GM18526 (cell line): ENCODE data around the gene EDAR.

Source experiments
- POLR2A ChIP-seq: IDR thresholded peaks from 3 replicates; pipeline ENCODE4 v1.6.1; 2011; ENCODE audit not compliant: insufficient read length; ENCODE audit errors: extremely low read depth

The EDAR gene

DNA sequence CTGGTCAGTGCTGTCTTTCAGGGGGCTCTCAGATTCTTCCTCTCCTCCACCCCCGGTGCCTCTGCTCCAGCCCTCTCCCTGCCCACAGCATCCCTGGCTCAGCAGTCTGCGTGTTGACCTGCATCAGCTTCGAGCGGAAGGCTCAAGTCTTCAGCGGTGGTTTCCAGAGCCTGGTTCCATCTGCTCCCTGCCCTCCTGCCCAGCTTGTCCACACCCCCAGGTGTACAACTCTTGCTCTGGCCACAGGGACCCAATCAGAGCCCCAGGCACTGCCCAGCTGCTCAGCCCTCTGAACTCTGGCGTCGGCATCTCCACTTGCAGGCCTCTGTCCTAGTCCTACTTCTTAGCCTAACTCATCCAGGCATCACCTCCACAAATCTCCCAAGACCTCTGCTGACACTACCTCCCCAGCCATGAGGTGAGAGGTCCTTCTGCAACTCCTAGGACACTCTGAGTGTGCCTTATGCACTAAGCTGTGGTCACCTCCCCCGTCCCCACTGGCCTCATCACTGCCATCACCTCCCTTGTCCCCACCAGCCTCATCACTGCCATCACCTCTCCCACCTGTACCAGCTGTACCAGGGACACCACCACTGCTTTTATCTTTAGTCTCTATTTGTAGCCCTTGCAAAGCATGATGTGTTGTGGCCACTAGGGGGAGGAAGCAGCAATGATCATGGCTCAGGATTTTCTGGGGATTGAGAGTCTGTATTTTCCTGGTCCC is 60.9 kb downstream of the EDAR start:
- TF ChIP-seq POLR2A: no peak

DNA sequence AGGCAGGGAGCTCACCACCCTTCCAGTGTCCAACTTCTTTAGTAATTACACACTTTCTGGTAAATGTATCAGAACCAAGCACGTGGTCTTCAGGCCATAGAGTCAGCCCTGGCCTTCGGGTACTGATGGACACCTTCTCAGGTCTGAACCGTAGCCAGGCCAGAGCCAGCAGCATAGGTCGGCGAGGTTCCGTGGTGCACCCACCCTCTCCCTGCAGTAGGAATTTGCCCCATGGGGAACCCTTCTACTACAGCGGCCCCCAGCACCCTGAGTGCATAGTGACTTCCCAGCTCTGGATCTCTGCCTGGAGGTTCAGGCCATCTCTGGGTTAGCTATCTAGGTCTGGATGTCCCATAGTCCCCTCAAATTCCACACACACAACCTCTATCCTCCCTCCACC is 61.6 kb downstream of the EDAR start:
- no peak for TF ChIP-seq POLR2A

DNA sequence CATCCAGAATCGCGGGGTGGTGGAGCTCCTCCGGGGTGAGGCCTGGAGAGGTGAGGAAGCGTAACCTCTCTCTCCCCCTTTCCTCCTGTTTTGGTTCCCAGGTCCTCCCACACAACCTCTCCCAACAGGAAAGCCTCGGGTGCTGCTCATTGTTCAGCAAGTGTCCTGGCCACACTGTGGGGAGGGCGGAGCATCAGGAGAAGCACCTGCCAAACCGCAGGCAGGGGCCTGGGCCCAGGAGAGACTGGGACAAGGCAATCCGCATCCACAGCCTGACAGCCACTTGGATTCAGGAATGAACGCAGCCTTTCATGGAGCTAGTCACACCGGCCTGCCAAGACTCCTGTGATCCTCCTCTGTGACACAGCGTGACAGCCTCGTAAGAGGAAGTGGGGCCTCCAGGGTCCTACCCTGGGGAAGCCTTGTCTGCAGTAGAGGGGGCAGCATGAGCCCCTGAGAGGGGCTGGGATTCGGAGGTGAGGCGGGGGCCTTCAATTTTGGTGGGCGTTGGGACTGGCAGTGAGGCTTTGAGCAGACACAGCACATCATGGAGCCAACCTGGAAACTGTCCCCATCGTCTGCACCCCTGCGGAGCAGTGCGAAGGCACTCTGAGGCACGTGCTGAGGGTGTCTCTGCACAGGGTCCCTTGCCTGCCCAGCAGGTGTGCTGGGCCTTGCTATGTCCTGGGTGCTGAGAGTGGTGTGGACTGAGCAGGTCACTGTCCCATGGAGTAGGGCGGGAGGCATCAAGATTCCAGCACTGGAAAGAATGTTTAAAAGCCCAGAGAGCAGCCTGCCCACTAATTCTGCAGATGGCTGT is 62.2 kb downstream of the EDAR start:
- no peak for TF ChIP-seq POLR2A

DNA sequence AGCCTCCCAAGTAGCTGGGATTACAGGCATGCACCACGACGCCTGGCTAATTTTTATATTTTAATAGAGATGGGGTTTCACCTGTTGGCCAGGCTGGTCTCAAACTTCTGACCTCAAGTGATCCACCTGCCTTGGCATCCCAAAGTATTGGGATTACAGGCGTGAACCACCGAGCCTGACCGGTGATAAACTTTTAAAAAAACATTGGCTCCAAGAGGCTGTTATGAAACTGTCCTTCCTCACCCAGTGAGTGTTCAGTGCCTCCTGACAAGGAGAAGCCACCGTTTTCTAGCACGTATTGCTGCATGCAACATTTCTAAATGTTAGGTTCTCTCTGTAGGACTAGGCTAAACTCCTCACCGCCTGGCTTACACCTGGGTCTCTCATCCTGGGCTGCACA is 63.3 kb downstream of the EDAR start:
- TF ChIP-seq POLR2A: no peak

DNA sequence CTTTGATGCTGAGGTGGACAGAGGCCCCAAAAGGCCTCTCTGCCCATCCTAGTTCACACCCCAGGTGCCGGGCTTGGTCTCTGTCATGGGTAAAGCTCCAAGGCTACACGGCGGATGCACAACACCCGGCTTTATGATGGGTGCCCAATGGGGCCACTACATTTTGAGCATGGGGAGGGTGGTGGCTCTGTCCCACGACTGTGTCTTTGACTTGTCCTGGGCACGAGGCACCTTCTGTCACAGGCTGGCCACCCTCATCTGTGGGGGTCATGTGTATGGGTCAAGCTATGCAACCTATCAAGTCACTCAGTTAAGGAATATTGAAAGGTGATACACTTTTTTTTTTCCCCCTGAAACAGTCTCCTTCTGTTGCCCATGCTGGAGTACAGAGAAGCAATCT is 63.7 kb downstream of the EDAR start:
- no peak for TF ChIP-seq POLR2A

DNA sequence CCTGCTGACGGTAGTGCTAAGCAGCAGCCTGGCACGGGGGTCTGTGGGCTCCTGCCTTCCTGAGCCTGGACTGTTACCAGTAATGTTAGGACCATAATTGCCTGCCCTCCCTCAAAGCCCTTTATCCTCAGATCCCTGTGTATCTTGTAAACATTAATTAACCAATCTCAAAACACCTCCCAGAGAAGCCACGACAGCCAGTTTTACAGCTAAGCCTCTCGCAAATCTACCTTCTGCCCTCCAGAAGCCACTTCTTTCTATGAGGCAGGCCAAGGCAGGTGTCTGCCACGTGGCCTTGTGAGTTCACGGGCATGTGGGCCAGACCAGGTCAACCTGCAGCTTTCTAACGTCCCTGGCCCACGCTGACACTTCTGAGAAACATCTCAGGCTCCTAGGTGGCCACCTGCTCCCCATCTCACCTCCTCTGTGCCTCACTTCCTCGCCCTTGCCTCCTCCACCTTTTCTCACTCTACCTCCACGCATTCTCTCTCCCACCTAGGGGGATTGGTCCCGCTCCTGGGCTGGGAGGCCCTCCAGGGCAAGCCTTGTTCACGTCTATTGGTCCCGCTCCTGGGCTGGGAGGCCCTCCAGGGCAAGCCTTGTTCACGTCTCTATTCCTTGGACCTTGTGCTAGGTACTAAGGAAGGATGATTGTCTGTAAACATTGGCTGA is 64.3 kb downstream of the EDAR start:
- no peak for TF ChIP-seq POLR2A

DNA sequence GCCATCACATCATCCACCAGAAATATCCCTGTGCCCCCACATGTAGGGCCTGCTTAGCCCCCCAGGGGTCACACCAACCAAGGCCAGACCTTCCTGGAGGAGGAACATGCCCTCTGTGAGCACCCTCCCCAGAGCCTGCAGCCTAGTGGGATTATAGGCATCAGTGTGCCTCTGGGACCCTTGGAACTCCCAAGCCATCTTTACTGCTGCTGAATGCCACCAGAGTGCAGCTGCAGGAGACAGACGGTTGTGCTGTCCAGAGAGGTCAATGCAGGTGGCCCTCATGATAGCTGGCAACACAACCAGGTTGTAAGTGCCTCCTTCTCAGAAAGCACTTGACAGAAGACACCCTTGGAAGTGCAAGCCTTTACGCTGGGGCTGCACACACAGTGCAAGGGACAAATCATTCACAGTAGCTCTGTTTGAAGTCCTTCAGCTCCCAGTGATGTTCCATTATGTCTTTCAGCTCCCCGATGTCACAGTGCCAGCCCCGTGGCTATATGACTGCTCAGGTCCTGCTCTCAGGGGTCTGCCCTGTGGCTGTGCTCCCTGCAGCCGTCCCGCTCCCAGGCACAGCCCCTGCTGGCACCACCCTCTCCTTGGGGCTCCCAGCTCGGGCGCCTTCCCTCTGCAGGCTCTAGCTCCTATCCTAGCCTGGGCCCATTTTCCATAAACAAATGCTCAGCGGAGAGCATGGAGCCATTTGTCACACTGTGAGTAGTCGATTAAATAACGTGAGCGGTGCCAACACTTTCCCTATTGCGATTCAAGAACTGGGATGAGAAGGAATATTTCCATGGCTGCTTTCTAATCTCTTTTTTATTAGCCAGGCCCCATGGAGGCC is 65.1 kb downstream of the EDAR start:
- TF ChIP-seq POLR2A: no peak

DNA sequence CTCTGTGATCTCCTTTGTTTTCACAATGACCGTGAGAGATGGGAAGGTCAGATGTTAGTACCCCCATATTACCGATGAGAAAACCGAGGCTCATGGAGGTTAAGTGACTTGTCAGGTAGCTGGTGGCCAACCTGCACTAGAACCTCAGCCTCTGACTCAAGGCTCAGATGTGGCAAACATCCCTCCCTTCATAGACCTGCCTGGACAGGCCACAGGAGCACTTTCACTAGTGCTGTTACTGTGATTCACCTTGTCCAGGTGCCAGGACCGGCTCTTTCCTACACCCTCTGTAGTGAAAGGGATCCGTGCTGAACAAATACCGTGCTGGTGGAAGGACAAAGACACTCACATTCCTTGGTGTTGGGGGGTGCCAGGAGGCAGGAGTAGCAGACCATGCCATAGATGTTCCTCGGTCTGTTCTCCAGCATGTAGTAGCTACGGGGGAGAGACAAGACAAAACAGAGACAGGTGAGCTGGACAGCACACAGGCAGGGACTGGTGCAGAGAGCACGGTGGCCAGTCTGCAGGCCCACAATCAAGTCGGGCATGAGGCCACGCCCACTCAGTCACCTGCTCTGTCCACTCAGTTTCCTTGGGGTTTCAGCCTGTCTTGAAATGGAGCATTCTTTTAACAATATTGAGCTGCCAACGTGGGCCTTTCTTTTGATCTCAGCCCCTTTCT is 65.9 kb downstream of the EDAR start:
- no peak for TF ChIP-seq POLR2A

DNA sequence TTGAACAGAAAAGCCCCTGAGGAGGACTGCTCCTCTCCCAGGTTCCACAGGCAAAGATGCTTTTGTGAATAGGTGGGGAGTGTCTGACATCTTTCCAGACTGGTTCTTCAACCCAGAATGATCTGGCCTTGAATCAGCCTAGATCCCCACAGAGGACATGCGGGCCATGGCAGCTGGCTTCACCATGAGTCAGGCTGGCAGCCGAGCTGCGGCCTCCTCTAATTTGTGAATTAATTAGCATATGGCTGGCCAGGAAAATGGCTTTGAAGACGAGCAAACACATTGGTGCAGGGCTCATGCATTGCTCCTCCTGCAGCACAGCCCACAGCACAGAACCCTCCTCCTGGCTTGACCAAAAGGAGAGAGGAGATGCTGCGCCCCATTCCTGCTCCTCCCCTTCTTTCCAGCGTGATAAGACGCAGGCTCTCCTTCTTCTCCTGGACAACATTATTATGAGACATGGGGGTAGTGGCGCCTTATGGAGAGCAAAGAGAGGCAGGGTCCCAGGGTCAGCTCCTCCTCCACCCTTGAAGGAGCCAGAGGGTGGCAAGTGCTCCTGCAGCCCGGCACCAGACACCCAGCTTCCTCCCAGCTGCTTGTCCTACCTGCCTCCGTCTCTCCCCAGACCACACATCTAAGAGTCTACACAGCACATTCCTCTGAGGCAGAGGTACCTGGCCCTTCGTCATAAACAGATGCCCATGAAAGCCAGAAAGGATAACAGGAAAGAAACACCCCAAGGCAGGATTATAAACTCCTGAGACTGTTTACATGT is 66.7 kb downstream of the EDAR start:
- no peak for TF ChIP-seq POLR2A

DNA sequence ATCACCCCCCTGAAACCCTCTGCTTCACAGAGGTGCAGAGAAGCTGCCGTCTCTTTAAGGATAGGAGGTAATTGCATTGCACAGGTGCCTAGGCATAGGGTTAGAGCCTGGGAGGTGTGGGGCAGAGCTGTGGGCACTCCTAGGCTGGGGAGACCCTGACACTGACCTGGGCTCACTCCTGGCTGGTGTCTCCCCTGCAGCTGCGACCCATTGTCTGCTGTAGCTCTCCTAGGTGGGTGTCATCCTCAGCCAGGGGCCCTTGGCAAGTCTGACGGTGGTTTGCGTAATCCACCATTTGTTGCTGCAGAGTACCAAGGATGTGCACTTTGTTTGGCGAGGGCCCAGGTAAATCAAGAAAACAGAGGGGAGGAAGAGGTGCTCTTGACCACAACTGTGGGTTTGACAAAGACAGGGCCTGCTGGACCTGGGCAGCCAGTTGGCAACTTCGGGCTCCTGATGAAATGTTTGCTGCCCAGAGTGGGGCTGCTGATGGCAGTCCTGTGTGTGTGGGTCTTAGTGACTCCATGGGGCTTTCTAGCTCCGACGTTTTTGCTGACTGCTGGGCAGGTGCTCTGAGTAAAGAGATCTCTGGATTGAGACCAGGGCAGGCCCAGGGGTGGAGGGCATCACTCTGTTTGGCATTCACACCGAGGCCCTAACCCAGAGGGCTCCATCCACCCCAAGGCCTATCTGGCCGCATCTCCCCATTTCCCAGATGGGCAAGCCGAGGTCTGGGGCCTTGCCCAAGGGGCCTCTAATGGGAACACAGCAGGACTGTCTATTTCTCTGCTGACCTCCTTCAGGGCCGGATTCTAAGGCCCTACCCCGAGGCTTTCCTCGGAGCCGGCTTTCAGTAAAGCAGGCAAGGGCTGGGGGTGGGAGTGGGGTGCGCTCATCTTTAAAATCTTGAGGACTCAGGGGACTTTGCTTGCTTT is 67.7 kb downstream of the EDAR start:
- no peak for TF ChIP-seq POLR2A

DNA sequence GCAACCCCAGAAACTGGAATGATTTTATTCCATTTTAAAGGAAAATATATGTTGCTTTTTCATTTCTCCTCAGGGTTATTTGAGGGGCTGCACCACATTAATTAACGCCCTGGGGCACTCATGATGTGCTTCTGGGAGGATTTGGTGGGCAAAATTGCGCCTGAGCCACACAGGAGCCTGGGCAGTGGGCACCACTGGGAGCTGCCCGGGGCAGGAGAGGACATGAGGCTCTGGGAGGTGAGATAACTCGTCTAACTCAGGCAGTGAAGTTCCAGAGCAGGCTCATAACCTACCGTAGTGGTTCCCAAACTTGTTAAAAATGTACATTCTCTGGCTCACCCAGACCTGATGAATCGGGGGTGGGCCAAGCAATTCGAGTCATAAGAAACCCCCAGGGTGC is 68.3 kb downstream of the EDAR start:
- TF ChIP-seq POLR2A: no peak

DNA sequence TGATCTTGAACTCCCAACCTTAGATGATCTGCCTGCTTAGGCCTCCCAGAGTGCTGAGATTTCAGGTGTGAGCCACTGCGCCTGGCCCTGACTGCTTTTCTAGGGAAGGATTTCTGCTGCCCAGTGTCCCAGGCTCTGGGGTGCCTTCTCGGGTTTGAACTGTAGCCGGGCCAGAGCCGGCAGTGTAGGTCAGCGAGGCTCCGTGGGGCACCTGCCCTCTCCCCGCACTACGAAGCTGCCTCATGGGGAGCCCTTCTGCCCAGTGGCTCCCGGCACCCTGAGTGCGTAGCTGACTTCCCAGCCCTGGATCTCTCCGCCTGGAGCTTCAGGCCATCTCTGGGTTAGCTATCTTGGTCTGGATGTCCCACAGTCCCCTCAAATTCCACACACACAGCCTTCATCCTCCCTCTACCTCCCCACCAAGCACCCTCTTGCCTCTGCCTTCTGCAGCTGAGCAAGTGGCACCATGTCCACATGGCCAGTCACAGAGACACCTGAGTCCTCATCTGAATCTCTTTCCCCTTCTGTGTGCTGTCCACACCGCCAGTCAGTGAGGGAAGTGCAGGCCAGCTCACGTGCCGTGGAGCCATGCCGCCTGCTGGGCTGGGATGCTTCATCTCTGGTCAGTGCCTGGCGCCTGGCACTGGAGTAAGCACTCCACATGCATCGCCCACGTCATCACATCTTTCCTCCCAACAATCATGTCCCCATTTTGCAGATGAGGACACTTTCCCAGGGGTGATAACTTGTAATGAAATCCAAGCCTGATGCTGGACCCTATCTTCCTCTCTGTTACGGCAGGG is 69.2 kb downstream of the EDAR start:
- TF ChIP-seq POLR2A: no peak
